ENCODE data around the gene RNF222. TPM values are rescaled to one million over a fixed set of nuclear protein-coding genes. Genes with fewer than 3 reads are reported as not detected.
"Not testable (repeated sequence)": the region's sequence is repeated elsewhere in the genome, so short reads cannot be mapped to it uniquely, and the experiment has no call there.

Gene RNF222
- total and polyA plus RNA-seq, 2 experiments from 2014 or later, result 0.07 TPM; not detected in 1

- no peak for TF ChIP-seq ZNF462 (CRISPR knock-in tag; IDR thresholded peaks at IDR 0.05)
- TF ChIP-seq NANOG (IDR thresholded peaks at IDR 0.05; ENCODE audit: borderline replicate concordance), result no peak
- no peak for TF ChIP-seq REST (IDR thresholded peaks at IDR 0.05; ENCODE audit: unreplicated experiment)
- TF ChIP-seq STAT1 (IDR thresholded peaks at IDR 0.05; ENCODE audit: unreplicated experiment), result no peak
- TF ChIP-seq, protein P1, sequence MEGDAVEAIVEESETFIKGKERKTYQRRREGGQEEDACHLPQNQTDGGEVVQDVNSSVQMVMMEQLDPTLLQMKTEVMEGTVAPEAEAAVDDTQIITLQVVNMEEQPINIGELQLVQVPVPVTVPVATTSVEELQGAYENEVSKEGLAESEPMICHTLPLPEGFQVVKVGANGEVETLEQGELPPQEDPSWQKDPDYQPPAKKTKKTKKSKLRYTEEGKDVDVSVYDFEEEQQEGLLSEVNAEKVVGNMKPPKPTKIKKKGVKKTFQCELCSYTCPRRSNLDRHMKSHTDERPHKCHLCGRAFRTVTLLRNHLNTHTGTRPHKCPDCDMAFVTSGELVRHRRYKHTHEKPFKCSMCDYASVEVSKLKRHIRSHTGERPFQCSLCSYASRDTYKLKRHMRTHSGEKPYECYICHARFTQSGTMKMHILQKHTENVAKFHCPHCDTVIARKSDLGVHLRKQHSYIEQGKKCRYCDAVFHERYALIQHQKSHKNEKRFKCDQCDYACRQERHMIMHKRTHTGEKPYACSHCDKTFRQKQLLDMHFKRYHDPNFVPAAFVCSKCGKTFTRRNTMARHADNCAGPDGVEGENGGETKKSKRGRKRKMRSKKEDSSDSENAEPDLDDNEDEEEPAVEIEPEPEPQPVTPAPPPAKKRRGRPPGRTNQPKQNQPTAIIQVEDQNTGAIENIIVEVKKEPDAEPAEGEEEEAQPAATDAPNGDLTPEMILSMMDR (conservative IDR thresholded peaks at IDR 0.05; ENCODE audit: low read depth in 2 of 2), result no peak
- no peak for TF ChIP-seq EZH2phosphoT487 (IDR thresholded peaks at IDR 0.05; ENCODE audit: unreplicated experiment)
- TF ChIP-seq EZH2 (IDR thresholded peaks at IDR 0.05; ENCODE audit: low read depth, unreplicated experiment), result no peak
- TF ChIP-seq, protein P2, sequence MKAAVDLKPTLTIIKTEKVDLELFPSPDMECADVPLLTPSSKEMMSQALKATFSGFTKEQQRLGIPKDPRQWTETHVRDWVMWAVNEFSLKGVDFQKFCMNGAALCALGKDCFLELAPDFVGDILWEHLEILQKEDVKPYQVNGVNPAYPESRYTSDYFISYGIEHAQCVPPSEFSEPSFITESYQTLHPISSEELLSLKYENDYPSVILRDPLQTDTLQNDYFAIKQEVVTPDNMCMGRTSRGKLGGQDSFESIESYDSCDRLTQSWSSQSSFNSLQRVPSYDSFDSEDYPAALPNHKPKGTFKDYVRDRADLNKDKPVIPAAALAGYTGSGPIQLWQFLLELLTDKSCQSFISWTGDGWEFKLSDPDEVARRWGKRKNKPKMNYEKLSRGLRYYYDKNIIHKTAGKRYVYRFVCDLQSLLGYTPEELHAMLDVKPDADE (IDR thresholded peaks at IDR 0.05), result no peak
- TF ChIP-seq POLR2AphosphoS5 (IDR thresholded peaks at IDR 0.05; ENCODE audit: low read depth), result no peak
Observed at GRCh38 chr17:8375738-8376259, 21.8 kb downstream of the RNF222 start (continued).

DNA sequence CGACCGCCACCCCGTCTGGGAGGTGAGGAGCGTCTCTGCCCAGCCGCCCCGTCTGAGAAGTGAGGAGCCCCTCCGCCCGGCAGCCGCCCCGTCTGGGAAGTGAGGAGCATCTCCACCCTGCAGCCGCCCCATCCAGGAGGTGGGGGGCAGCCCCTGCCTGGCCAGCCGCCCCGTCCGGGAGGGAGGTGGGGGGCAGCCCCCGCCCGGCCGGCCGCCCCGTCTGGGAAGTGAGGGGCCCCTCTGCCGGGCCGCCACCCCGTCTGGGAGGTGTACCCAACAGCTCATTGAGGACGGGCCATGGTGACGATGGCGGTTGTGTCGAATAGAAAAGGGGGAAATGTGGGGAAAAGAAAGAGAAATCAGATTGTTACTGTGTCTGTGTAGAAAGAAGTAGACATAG lies 23.8 kb downstream of the RNF222 start:
- not testable (repeated sequence) for H3K27ac ChIP-seq (ENCODE audit: low read depth); H3K79me2 ChIP-seq (replicated peaks; ENCODE audit: insufficient read depth); H3K4me2 ChIP-seq; ATAC-seq; H3K4me3 Mint-ChIP-seq; H3K27me3 ChIP-seq (ENCODE audit: insufficient read depth); H3K4me3 ChIP-seq; H3K27ac Mint-ChIP-seq; H4K20me1 ChIP-seq (replicated peaks; ENCODE audit: insufficient read depth); H3K9me3 Mint-ChIP-seq; H3K27me3 Mint-ChIP-seq (ENCODE audit: insufficient read depth, low read depth, poor library complexity); H3K9me2 ChIP-seq (ENCODE audit: insufficient read depth); H2AFZ ChIP-seq; DNase-seq (ENCODE audit: low spot score)
- Mint-ChIP-seq H3K4me1 (peaks cover 16% of the 10 kb centered on the region), H3K36me3 (ENCODE audit: low read depth) (peaks cover 64% of the 10 kb centered on the region)
- Histone ChIP-seq H3F3A (replicated peaks; ENCODE audit: low read depth) (peaks cover 22% of the 10 kb centered on the region), H3K4me1 (ENCODE audit: insufficient read depth) (peaks cover 19% of the 10 kb centered on the region; the same call in 1 of the 2 replicates), H3K36me3 (ENCODE audit: insufficient read depth) (peaks cover 32% of the 10 kb centered on the region)

All from GM23338 (cell line).